Naive thymus-derived CD4-positive, alpha-beta T cell (primary cell): Measurements from ENCODE around the gene FITM1. TPM values are rescaled to one million over a fixed set of nuclear protein-coding genes. Genes with fewer than 3 reads are reported as not detected.

Experiments used
- ATAC-seq: fragments of 150-1000 bp; cut with Tn5 transposase; 2 replicates; pipeline ENCODE4 v1.10.0; 2021; ENCODE audit warnings: mild to moderate bottlenecking, moderate library complexity
- CTCF ChIA-PET: fragments of 350-600 bp; sonication (Branson Sonifier 250); formaldehyde crosslinking; loops from one replicate; lab custom pipeline; 2021; ENCODE audit warnings: antibody characterized with exemption; lab: Charles Lee
- POLR2A ChIA-PET: fragments of 350-600 bp; sonication (Branson Sonifier 250); formaldehyde crosslinking; loops from one replicate; lab custom pipeline; 2021; ENCODE audit warnings: antibody characterized with exemption, inconsistent platforms; lab: Charles Lee
- DNase-seq, 9 donors: peaks; one replicate each; pipeline versions ENCODE4 v3.0.0 to v3.0.0-alpha.2; 2020 to 2022; ENCODE audit warnings: mixed read lengths in 1 of 9
- H3K27ac ChIP-seq: one replicate; pipeline ENCODE4 v1.7.0; 2013; ENCODE audit warnings: mild to moderate bottlenecking, low read depth, low read length, moderate library complexity
- H3K27me3 ChIP-seq, 2 donors: one replicate each; pipeline ENCODE4 v1.7.0; 2013; ENCODE audit warnings: low read length in 2 of 2, mild to moderate bottlenecking in 2 of 2, moderate library complexity in 2 of 2; ENCODE audit not compliant: control insufficient read depth in 2 of 2, insufficient read depth in 2 of 2
- H3K36me3 ChIP-seq, 3 experiments: 1 replicate in 2 of 3; 2 replicates in 1 of 3; pipeline ENCODE4 v1.7.0; 2013; ENCODE audit warnings: low read length in 3 of 3, mild to moderate bottlenecking in 3 of 3, moderate library complexity in 1 of 3; ENCODE audit not compliant: insufficient read depth in 3 of 3, control insufficient read depth in 2 of 3
- H3K4me1 ChIP-seq, 2 donors: one replicate each; pipeline ENCODE4 v1.7.0; 2013; ENCODE audit warnings: low read length in 2 of 2, mild to moderate bottlenecking in 2 of 2, moderate library complexity in 1 of 2; ENCODE audit not compliant: control insufficient read depth in 2 of 2, insufficient read depth in 2 of 2
- H3K4me3 ChIP-seq: 2 replicates; pipeline ENCODE4 v1.7.0; 2013; ENCODE audit warnings: mild to moderate bottlenecking, low read length
- H3K9me3 ChIP-seq, 3 experiments: 1 replicate in 2 of 3; 2 replicates in 1 of 3; pipeline ENCODE4 v1.7.0; 2013; ENCODE audit warnings: low read length in 3 of 3; ENCODE audit not compliant: control insufficient read depth in 2 of 3
- H3K27ac Mint-ChIP-seq, 9 donors: one replicate each; pipeline ENCODE4 v1.8.0; 2020 to 2022; ENCODE audit warnings: mixed read lengths in 9 of 9, mild to moderate bottlenecking in 8 of 9, moderate library complexity in 5 of 9, inconsistent platforms in 2 of 9
- H3K27me3 Mint-ChIP-seq, 5 donors: one replicate each; pipeline ENCODE4 v1.8.0; 2021 to 2022; ENCODE audit warnings: mixed read lengths in 5 of 5, mild to moderate bottlenecking in 1 of 5
- H3K36me3 Mint-ChIP-seq, 5 donors: one replicate each; pipeline ENCODE4 v1.8.0; 2020 to 2022; ENCODE audit warnings: mixed read lengths in 5 of 5, mild to moderate bottlenecking in 3 of 5, inconsistent platforms in 1 of 5
- H3K4me1 Mint-ChIP-seq, 7 donors: one replicate each; pipeline ENCODE4 v1.8.0; 2020 to 2022; ENCODE audit warnings: mixed read lengths in 7 of 7, mild to moderate bottlenecking in 3 of 7, inconsistent platforms in 1 of 7
- H3K4me3 Mint-ChIP-seq, 10 donors: one replicate each; pipeline ENCODE4 v1.8.0; 2020 to 2022; ENCODE audit warnings: mild to moderate bottlenecking in 10 of 10, mixed read lengths in 10 of 10, moderate library complexity in 6 of 10, inconsistent platforms in 2 of 10
- H3K9me3 Mint-ChIP-seq, 11 donors: one replicate each; pipeline ENCODE4 v1.8.0; 2020 to 2022; ENCODE audit warnings: mixed read lengths in 11 of 11, mild to moderate bottlenecking in 4 of 11, inconsistent platforms in 1 of 11, moderate library complexity in 1 of 11
- intact Hi-C, 2 donors: fragments of 100-400 bp; cut with micrococcal nuclease; formaldehyde crosslinking; loops; one replicate each; pipeline ENCODE4 v1.15.1; 2023
- polyA plus RNA-seq, 2 donors: library from polyadenylated mRNA; unstranded; fragments of 300-500 nt; fragmentation: Illumina TruSeq; gene quantifications; one replicate each; pipeline ENCODE4 v1.2.3, GENCODE V29; 2021
- total RNA-seq, 6 experiments: library from RNA in 5 of 6; stranded (reverse) in 5 of 6; gene quantifications; 1 replicate in 5 of 6; 2 replicates in 1 of 6; pipeline ENCODE4 v1.2.3 and lab custom pipeline; 2021 to 2026

FITM1 gene
- total and polyA plus RNA-seq, 7 experiments from 2014 or later: 0.48 to 4.3 (median 1.8) TPM

DNA sequence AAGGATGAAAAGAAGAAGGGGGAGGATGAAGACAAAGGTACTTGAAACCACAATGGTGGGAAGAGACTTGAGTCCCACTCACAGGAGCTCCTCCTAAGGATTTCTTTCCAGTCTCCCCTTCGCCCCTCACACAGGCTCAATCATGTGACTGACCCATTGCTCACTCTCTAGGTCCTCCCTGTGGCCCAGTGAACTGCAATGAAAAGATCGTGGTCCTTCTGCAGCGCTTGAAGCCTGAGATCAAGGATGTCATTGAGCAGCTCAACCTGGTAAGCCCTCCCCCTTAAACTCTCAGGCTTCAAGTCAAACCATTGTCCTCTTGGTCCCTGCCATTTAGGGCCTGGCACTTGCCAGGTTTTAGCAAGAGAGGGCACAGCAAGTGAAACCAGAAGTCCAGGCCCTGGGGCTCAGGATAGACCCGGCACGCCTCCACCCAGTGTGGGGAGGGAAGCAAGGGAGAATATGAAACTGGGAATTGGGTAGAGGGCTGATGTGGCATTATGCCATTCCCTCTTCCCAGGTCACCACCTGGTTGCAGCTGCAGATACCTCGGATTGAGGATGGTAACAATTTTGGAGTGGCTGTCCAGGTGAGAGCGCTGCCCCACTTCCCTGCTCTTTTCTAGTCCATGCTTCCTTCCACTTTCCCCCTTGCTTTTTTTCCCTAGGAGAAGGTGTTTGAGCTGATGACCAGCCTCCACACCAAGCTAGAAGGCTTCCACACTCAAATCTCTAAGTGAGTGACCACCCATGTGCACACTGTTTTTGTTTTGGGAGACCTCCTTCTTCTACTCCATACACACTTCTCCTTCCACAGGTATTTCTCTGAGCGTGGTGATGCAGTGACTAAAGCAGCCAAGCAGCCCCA lies 7.3 kb downstream of the FITM1 start:
- Histone ChIP-seq H3K4me3 (no peak overlapping the region), H3K27ac (peak overlapping the region; percentile 97), H3K4me1 (peaks cover 22 to 29% of the 10 kb centered on the region in 2 donors), H3K9me3 (no peaks in the 10 kb centered on the region), H3K27me3 (no peaks in the 10 kb centered on the region), H3K36me3 (peaks cover 0 to 32% (median 10%) of the 10 kb centered on the region in 3 experiments)
- Mint-ChIP-seq H3K36me3 (peaks cover 0 to 41% (median 17%) of the 10 kb centered on the region in 5 donors), H3K27ac (peak overlapping the region; percentile 32 to 94 (median 90)), H3K4me3 (peak overlapping the region; percentile 74 to 94 (median 92)), H3K4me1 (peaks cover 42 to 68% (median 59%) of the 10 kb centered on the region in 7 donors), H3K9me3 (peaks cover 0 to 2% (median 0%) of the 10 kb centered on the region in 11 donors), H3K27me3 (no peaks in the 10 kb centered on the region)
- CTCF ChIA-PET: interaction anchor here (0.9 to 2.5 kb wide), 4 partner anchors 8 to 28 kb away, joined by 3 to 11 read pairs (median 6); partner anchors contain the start of genes DCAF11, IRF9 and NRL
- ATAC-seq (no peak), DNase-seq (no peak)
- POLR2A ChIA-PET: interaction anchor here (0.8 to 11.7 kb wide), 5 partner anchors 11 to 105 kb away, joined by 4 to 298 read pairs (median 37); partner anchors contain the start of genes DCAF11, IRF9, NRL and PSME2
- intact Hi-C loops: loop anchor here in 1 of 2 donors (2.0 kb wide), 1 partner anchor 95 kb away; the partner anchor contains the start of genes GMPR2 and NEDD8

DNA sequence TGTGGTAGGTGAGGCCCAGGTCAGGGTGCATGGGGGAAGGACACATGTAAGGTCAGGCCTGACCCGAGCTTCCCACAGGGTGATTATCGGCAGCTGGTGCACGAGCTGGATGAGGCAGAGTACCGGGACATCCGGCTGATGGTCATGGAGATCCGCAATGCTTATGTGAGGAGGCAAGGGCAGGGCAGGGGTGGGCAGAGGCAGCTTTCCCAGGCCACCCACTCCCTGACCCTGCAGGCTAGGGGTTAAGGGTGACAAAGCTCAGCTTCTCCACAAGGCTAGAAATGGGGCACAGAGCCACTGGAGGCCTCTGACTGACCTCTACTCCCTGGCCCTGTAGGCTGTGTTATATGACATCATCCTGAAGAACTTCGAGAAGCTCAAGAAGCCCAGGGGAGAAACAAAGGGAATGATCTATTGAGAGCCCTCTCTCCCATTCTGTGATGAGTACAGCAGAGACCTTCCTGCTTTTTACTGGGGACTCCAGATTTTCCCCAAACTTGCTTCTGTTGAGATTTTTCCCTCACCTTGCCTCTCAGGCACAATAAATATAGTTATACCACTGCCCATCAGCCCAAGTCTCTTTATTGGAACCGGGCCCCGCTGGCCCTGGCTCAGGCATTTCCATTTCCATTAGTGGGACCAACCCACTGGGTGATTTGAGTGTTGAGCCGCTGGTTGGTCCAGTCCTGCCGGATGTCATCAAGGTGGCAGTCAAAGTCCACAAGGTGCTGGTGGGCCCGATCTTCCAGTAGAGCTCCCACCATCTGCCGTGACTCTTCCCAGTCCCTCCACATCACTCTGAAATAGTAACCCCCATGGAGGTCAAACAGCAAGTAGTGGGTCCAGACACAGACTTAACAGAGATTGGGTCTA lies 8.2 kb downstream of the FITM1 start:
- peaks cover 22 to 24% of the 10 kb centered on the region in 2 donors for H3K4me1 ChIP-seq
- peaks cover 0 to 2% (median 0%) of the 10 kb centered on the region in 11 donors for H3K9me3 Mint-ChIP-seq
- ATAC-seq (no peak), DNase-seq (no peak)
- no peaks in the 10 kb centered on the region for H3K27me3 ChIP-seq
- H3K36me3 Mint-ChIP-seq: peaks cover 0 to 49% (median 17%) of the 10 kb centered on the region in 5 donors
- no peak overlapping the region for H3K4me3 ChIP-seq
- POLR2A ChIA-PET: interaction anchor here (0.8 to 11.7 kb wide), 5 partner anchors 10 to 104 kb away, joined by 4 to 298 read pairs (median 37); partner anchors contain the start of genes DCAF11, IRF9, NRL and PSME2
- CTCF ChIA-PET: interaction anchor here (0.9 to 2.5 kb wide), 2 partner anchors 9 to 23 kb away, joined by 3 to 10 read pairs; partner anchors contain the start of gene IRF9
- no peaks in the 10 kb centered on the region for H3K9me3 ChIP-seq
- H3K4me3 Mint-ChIP-seq: peak overlapping the region; percentile 42 to 100 (median 94)
- H3K27me3 Mint-ChIP-seq: no peaks in the 10 kb centered on the region
- intact Hi-C loops: no loop called here
- H3K27ac ChIP-seq: peak overlapping the region; percentile 22
- peak overlapping the region in 8 of 9 donors; percentile 32 to 94 (median 84) for H3K27ac Mint-ChIP-seq
- H3K4me1 Mint-ChIP-seq: peaks cover 36 to 69% (median 63%) of the 10 kb centered on the region in 7 donors
- peaks cover 0 to 41% (median 10%) of the 10 kb centered on the region in 3 experiments for H3K36me3 ChIP-seq

DNA sequence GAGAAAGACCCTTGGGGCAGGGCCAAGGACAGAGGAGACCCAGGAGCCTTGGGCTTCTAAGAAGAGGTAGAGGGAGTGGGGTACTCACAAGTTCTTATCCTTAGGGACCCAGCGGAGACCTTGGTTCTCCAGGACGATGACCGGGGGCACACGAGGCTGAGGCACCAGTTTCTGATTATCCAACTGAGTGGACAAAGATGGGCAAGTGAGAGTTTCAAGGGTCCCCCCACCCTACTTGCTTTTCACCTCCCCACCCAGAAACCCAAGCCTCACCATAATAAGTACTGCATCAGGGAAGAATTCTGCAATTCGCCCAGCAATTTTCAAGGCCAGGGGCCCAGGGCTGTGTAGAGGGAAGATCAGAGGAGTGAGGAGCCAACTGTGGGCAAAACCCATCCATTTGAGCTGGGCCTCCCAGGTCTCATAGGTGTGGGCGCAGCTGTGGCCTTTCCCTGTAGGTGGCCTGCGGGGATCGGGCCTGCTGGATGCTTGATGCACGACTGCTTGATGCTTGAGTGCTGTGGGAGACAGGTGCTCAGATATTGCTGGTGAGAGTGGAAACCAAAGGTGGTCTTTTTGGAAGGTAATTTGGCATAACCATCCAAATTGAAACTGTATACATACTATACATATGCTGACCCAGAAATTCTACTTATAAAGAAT lies 8.9 kb downstream of the FITM1 start:
- H3K9me3 Mint-ChIP-seq: peaks cover 0 to 2% (median 0%) of the 10 kb centered on the region in 11 donors
- peak overlapping the region; percentile 39 to 100 (median 94) for H3K4me3 Mint-ChIP-seq
- Histone ChIP-seq H3K36me3 (peaks cover 0 to 48% (median 10%) of the 10 kb centered on the region in 3 experiments), H3K27me3 (no peaks in the 10 kb centered on the region), H3K27ac (peak overlapping the region; percentile 22), H3K4me3 (no peak overlapping the region), H3K4me1 (peaks cover 22 to 29% of the 10 kb centered on the region in 2 donors), H3K9me3 (no peaks in the 10 kb centered on the region)
- H3K27ac Mint-ChIP-seq: peak overlapping the region in 6 of 9 donors; percentile 29 to 86 (median 53)
- H3K27me3 Mint-ChIP-seq: no peaks in the 10 kb centered on the region
- ATAC-seq (no peak), DNase-seq (no peak)
- intact Hi-C loops: no loop called here
- ChIA-PET POLR2A (interaction anchor here (4.5 to 11.7 kb wide), 3 partner anchors 9 to 31 kb away, joined by 37 to 298 read pairs (median 139); partner anchors contain the start of genes DCAF11, NRL, PSME2 and RNF31), CTCF (interaction anchor here (0.7 to 2.5 kb wide), 3 partner anchors 22 to 44 kb away, joined by 3 to 10 read pairs (median 6); partner anchors contain the start of gene IRF9)
- peaks cover 41 to 75% (median 68%) of the 10 kb centered on the region in 7 donors for H3K4me1 Mint-ChIP-seq
- peaks cover 4 to 56% (median 17%) of the 10 kb centered on the region in 5 donors for H3K36me3 Mint-ChIP-seq

DNA sequence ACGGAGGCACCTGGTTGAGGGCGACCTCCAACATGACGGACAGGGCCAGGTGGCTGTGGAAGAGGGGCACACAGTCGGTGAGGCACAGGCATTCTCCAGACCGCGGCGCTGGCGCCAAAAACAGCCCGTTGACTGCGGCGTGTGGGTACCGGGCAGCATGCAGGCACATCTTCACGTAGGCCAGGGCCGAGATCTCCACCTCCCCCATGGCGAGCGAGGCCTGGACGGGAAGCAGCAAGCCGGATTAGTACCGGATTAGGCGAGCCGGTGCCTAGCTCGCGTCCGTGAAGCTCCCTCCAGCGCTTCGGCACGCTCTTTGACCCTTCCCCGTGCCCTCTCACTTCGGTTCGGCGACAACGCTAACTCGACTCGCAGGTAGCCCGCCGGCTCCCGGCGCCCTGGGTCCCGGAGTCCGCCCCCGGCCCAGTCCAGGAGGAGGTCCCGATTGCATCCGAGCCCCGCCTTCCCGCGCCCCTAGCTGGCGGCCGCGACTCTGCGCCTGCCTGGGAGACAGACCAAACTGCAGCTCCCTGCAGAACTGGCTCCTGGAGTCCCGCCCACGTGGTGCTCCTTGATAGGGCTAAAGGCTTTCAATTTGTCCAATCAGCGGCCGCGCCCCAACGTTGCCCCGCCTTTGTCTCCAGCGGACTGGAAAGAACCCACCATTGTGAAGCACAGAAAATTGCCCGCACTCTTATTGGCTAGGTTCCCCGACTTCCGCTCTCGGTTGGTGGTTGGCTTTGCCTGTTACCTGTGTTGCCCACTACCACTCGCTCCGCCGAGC lies 10.8 kb downstream of the FITM1 start, which contains the start of gene EMC9:
EMC9 (minus strand) TSS at position 495 of the 784 bp plus-strand sequence; CDS start at position 208, 287 bp downstream.
- Histone ChIP-seq H3K27me3 (no peaks in the 10 kb centered on the region), H3K4me1 (peaks cover 33 to 43% of the 10 kb centered on the region in 2 donors), H3K27ac (peak within 1 kb of the TSS; percentile 83), H3K36me3 (peaks cover 0 to 45% (median 10%) of the 10 kb centered on the region in 3 experiments), H3K9me3 (no peaks in the 10 kb centered on the region), H3K4me3 (peak within 1 kb of the TSS; percentile 87)
- ChIA-PET POLR2A (interaction anchor here (0.6 to 11.7 kb wide), 17 partner anchors 7 to 169 kb away, joined by 3 to 298 read pairs (median 5); partner anchors contain the start of genes CARMIL3, CHMP4A, DCAF11 and IRF9), CTCF (interaction anchor here (0.7 to 1.7 kb wide), 5 partner anchors 19 to 73 kb away, joined by 3 to 11 read pairs (median 4); partner anchors contain the start of genes DCAF11, IRF9 and NRL)
- Mint-ChIP-seq H3K27me3 (no peaks in the 10 kb centered on the region), H3K36me3 (peaks cover 4 to 68% (median 17%) of the 10 kb centered on the region in 5 donors), H3K9me3 (peaks cover 0 to 2% (median 0%) of the 10 kb centered on the region in 11 donors), H3K27ac (peak within 1 kb of the TSS; percentile 83 to 96 (median 93)), H3K4me3 (peak within 1 kb of the TSS; percentile 85 to 100 (median 94)), H3K4me1 (peaks cover 47 to 87% (median 77%) of the 10 kb centered on the region in 7 donors)
- intact Hi-C loops: loop anchor here (1.0 to 10.0 kb wide), 13 partner anchors 20 to 1046 kb away; partner anchors contain the start of genes BCL2L2 (in 2 of the 2), CHMP4A (in 2 of the 2), DCAF11 (in 2 of the 2) and IRF9 (in 2 of the 2)
- peak; percentile 90 to 100 (median 99) for DNase-seq
- peak; percentile 94 for ATAC-seq
